ENCODE data around the gene PPP1R3F. TPM values are rescaled to one million over a fixed set of nuclear protein-coding genes. Genes with fewer than 3 reads are reported as not detected.

PPP1R3F gene
- polyA plus RNA-seq, 1 donor, result 3.3 TPM

DNA sequence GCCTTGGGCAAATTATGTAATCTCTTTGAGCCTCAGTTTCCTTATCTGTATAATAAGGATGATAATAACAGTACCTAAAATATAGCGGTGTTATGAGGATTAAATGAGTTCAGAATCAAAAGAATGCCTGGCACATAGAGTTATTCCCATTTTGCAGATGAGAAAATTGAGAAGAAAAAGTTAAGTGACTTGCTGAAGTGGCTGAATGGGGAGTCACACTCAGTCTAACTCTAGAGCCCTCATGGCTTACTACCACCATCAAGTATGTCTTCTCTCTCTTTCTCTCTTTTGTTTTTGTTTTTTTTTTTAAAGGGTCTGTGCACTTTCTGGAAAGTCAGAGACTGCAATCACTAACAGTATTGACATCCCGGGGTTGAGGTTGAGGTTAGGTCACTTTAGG, 37.1 kb upstream of the PPP1R3F start:
- Histone ChIP-seq H3K4me1 (ENCODE audit: control insufficient read depth, insufficient read depth, low read length) (no peaks in the 10 kb centered on the region), H3K36me3 (ENCODE audit: control insufficient read depth, insufficient read depth, low read length) (no peaks in the 10 kb centered on the region), H3K9me3 (ENCODE audit: control insufficient read depth, low read depth, low read length) (no peaks in the 10 kb centered on the region), H3K27me3 (ENCODE audit: control insufficient read depth, insufficient read depth, low read length) (no peaks in the 10 kb centered on the region), H3K27ac (ENCODE audit: low read length) (no peak overlapping the region), H3K4me3 (ENCODE audit: low read length) (no peak overlapping the region)
- no CpG with 5 or more reads among the region's 2 CpGs for WGBS (ENCODE audit: insufficient coverage, low lambda C conversion rate)
- DNase-seq, result no peak

- H3K9me3 ChIP-seq (ENCODE audit: control insufficient read depth, low read depth, low read length), result no peaks in the 10 kb centered on the region
- no peaks in the 10 kb centered on the region for H3K4me1 ChIP-seq (ENCODE audit: control insufficient read depth, insufficient read depth, low read length)
- no peak within 1 kb of the TSS for H3K4me3 ChIP-seq (ENCODE audit: low read length)
- H3K27me3 ChIP-seq (ENCODE audit: control insufficient read depth, insufficient read depth, low read length), result no peaks in the 10 kb centered on the region
- DNase-seq, result no peak
- no peak within 1 kb of the TSS for H3K27ac ChIP-seq (ENCODE audit: low read length)
- no CpG with 5 or more reads among the region's 9 CpGs for WGBS (ENCODE audit: insufficient coverage, low lambda C conversion rate)
- H3K36me3 ChIP-seq (ENCODE audit: control insufficient read depth, insufficient read depth, low read length), result no peaks in the 10 kb centered on the region
These were observed 36.4 kb upstream of the PPP1R3F start, which contains the start of gene CACNA1F for GRCh38 chrX:49233176-49233575. Gene CACNA1F (minus strand): TSS chrX:49233340. CDS start chrX:49233309, 31 bp downstream.

GRCh38 chrX:49233887-49234555, 35.6 kb upstream of the PPP1R3F start:
- DNase-seq, result no peak
- Histone ChIP-seq H3K27me3 (ENCODE audit: control insufficient read depth, insufficient read depth, low read length) (no peaks in the 10 kb centered on the region), H3K36me3 (ENCODE audit: control insufficient read depth, insufficient read depth, low read length) (no peaks in the 10 kb centered on the region), H3K27ac (ENCODE audit: low read length) (no peak overlapping the region), H3K4me1 (ENCODE audit: control insufficient read depth, insufficient read depth, low read length) (no peaks in the 10 kb centered on the region), H3K4me3 (ENCODE audit: low read length) (no peak overlapping the region), H3K9me3 (ENCODE audit: control insufficient read depth, low read depth, low read length) (no peaks in the 10 kb centered on the region)
- no CpG with 5 or more reads among the region's 56 CpGs for WGBS (ENCODE audit: insufficient coverage, low lambda C conversion rate)

DNA sequence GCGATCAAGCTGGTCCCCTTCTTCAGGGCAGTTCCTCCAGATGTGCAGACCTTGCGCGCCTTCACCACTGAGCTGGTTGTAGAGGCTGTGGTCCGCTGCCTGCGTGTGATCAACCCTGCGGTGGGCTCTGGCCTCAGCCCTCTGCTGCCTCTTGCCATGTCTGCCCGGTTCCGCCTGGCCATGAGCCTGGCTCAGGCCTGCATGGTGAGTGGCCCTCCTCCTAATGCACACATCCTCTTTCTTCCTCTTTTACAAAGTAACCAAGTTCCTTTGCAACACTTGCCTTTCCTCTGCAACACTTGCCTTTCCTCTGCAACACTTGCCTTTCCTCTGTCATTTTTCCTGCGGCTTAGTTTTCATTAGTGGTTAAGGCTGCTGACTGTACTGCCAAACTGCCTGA, 32.5 kb upstream of the PPP1R3F start:
- WGBS (ENCODE audit: insufficient coverage, low lambda C conversion rate), result no CpG with 5 or more reads among the region's 9 CpGs
- Histone ChIP-seq H3K27ac (ENCODE audit: low read length) (no peak overlapping the region), H3K9me3 (ENCODE audit: control insufficient read depth, low read depth, low read length) (no peaks in the 10 kb centered on the region), H3K4me1 (ENCODE audit: control insufficient read depth, insufficient read depth, low read length) (no peaks in the 10 kb centered on the region), H3K27me3 (ENCODE audit: control insufficient read depth, insufficient read depth, low read length) (no peaks in the 10 kb centered on the region), H3K4me3 (ENCODE audit: low read length) (no peak overlapping the region), H3K36me3 (ENCODE audit: control insufficient read depth, insufficient read depth, low read length) (no peaks in the 10 kb centered on the region)
- no peak for DNase-seq

- H3K27ac ChIP-seq (ENCODE audit: low read length), result no peak overlapping the region
- no peak overlapping the region for H3K4me3 ChIP-seq (ENCODE audit: low read length)
- peaks cover 9% of the 10 kb centered on the region for H3K36me3 ChIP-seq (ENCODE audit: control insufficient read depth, insufficient read depth, low read length)
- WGBS (ENCODE audit: insufficient coverage, low lambda C conversion rate), result no CpG with 5 or more reads among the region's 7 CpGs
- DNase-seq, result no peak
- H3K27me3 ChIP-seq (ENCODE audit: control insufficient read depth, insufficient read depth, low read length), result no peaks in the 10 kb centered on the region
- H3K4me1 ChIP-seq (ENCODE audit: control insufficient read depth, insufficient read depth, low read length), result no peaks in the 10 kb centered on the region
- H3K9me3 ChIP-seq (ENCODE audit: control insufficient read depth, low read depth, low read length), result no peaks in the 10 kb centered on the region
These were observed 30.9 kb upstream of the PPP1R3F start for GRCh38 chrX:49238735-49239134.

GRCh38 chrX:49242545-49243066, 27.0 kb upstream of the PPP1R3F start:
- H3K27me3 ChIP-seq (ENCODE audit: control insufficient read depth, insufficient read depth, low read length), result no peaks in the 10 kb centered on the region
- peaks cover 23% of the 10 kb centered on the region for H3K36me3 ChIP-seq (ENCODE audit: control insufficient read depth, insufficient read depth, low read length)
- no CpG with 5 or more reads among the region's 12 CpGs for WGBS (ENCODE audit: insufficient coverage, low lambda C conversion rate)
- no peak overlapping the region for H3K4me3 ChIP-seq (ENCODE audit: low read length)
- H3K4me1 ChIP-seq (ENCODE audit: control insufficient read depth, insufficient read depth, low read length), result no peaks in the 10 kb centered on the region
- no peaks in the 10 kb centered on the region for H3K9me3 ChIP-seq (ENCODE audit: control insufficient read depth, low read depth, low read length)
- no peak overlapping the region for H3K27ac ChIP-seq (ENCODE audit: low read length)
- no peak for DNase-seq

DNA sequence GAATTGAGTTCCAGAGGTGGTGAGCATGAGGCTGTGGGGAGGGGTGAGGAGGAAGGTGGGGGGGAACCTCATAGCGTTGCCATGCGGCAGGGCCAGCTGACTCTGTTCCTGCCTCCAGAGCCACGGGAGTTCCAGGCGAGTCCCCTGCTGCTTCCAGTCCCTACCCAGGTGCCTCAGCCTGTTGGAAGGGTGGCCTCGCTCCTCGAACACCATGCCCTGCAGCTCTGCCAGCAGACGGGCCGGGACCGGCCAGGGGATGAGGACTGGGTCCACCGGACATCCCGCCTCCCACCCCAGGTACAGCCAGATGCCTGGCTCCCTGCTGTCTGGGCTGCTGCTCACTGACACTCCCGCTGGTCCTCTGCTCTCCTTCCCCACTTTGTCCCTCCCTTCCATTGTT, 26.4 kb upstream of the PPP1R3F start:
- Histone ChIP-seq H3K4me3 (ENCODE audit: low read length) (no peak overlapping the region), H3K36me3 (ENCODE audit: control insufficient read depth, insufficient read depth, low read length) (peaks cover 24% of the 10 kb centered on the region), H3K27ac (ENCODE audit: low read length) (no peak overlapping the region), H3K27me3 (ENCODE audit: control insufficient read depth, insufficient read depth, low read length) (no peaks in the 10 kb centered on the region), H3K4me1 (ENCODE audit: control insufficient read depth, insufficient read depth, low read length) (no peaks in the 10 kb centered on the region), H3K9me3 (ENCODE audit: control insufficient read depth, low read depth, low read length) (no peaks in the 10 kb centered on the region)
- no peak for DNase-seq
- WGBS (ENCODE audit: insufficient coverage, low lambda C conversion rate), result no CpG with 5 or more reads among the region's 12 CpGs

DNA sequence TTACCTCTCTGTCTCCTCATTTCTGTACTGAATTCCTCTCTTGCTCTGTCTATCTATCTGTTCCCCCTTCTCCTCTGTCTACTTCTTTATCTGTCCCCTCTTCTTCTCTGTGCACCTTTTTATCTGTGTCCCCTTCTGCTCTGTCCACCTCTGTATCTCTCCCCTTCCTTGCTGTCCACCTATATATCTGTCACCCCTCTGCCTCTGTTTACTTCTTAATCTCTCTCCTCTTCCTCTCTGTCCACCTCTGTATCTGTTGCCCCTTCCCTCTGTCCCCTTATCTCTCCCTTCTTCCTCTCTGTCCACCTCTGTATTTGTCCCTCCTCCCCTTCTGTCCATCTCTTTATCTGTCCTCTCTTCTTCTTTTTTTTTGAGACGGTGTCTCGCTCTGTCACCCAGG, 25.4 kb upstream of the PPP1R3F start:
- Histone ChIP-seq H3K27ac (ENCODE audit: low read length) (no peak overlapping the region), H3K9me3 (ENCODE audit: control insufficient read depth, low read depth, low read length) (no peaks in the 10 kb centered on the region), H3K27me3 (ENCODE audit: control insufficient read depth, insufficient read depth, low read length) (no peaks in the 10 kb centered on the region), H3K4me3 (ENCODE audit: low read length) (no peak overlapping the region), H3K4me1 (ENCODE audit: control insufficient read depth, insufficient read depth, low read length) (no peaks in the 10 kb centered on the region), H3K36me3 (ENCODE audit: control insufficient read depth, insufficient read depth, low read length) (peaks cover 26% of the 10 kb centered on the region)
- WGBS (ENCODE audit: insufficient coverage, low lambda C conversion rate), result 90% methylated on average over 2 of the region's 2 CpGs
- no peak for DNase-seq

DNA sequence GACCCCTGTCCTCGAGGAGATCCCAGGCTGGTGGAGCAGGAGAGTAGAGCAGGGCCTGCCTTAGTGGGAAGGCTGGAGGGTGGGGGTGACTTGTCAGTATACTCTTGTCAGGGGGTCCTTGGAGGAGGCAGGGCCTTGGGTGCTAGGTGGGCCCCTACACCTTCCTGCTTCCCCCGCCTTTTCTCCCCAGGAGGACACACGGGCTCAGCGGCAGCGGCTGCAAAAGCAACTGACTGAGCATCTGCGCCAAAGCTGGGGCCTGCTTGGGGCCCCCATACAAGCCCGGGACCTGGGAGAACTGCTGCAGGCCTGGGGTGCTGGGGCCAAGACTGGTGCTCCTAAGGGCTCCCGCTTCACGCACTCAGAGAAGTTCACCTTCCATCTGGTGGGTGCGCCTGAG, 23.1 kb upstream of the PPP1R3F start:
- no peak for DNase-seq
- Histone ChIP-seq H3K36me3 (ENCODE audit: control insufficient read depth, insufficient read depth, low read length) (peaks cover 26% of the 10 kb centered on the region), H3K27me3 (ENCODE audit: control insufficient read depth, insufficient read depth, low read length) (no peaks in the 10 kb centered on the region), H3K4me3 (ENCODE audit: low read length) (no peak overlapping the region), H3K9me3 (ENCODE audit: control insufficient read depth, low read depth, low read length) (no peaks in the 10 kb centered on the region), H3K4me1 (ENCODE audit: control insufficient read depth, insufficient read depth, low read length) (no peaks in the 10 kb centered on the region), H3K27ac (ENCODE audit: low read length) (no peak overlapping the region)
- no CpG with 5 or more reads among the region's 10 CpGs for WGBS (ENCODE audit: insufficient coverage, low lambda C conversion rate)

DNA sequence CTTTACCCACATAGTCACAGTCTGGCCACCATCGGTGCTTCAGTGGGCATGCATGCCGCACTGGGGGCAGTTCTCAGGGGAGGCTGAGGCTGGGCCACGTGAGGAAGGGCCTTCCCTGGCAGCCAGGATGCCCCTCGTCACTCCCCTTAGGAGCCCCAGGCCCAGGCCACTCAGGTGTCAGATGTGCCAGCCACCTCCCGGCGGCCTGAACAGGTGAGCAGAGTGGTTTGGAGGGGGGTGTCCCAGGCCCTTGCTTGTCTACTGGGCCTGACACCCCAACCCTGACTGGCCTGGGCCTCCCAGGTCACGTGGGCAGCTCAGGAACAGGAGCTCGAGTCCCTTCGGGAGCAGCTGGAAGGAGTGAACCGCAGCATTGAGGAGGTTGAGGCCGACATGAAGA, 22.2 kb upstream of the PPP1R3F start:
- WGBS (ENCODE audit: insufficient coverage, low lambda C conversion rate), result no CpG with 5 or more reads among the region's 11 CpGs
- no peaks in the 10 kb centered on the region for H3K9me3 ChIP-seq (ENCODE audit: control insufficient read depth, low read depth, low read length)
- no peak overlapping the region for H3K4me3 ChIP-seq (ENCODE audit: low read length)
- H3K4me1 ChIP-seq (ENCODE audit: control insufficient read depth, insufficient read depth, low read length), result no peaks in the 10 kb centered on the region
- no peak overlapping the region for H3K27ac ChIP-seq (ENCODE audit: low read length)
- no peaks in the 10 kb centered on the region for H3K27me3 ChIP-seq (ENCODE audit: control insufficient read depth, insufficient read depth, low read length)
- DNase-seq, result no peak
- H3K36me3 ChIP-seq (ENCODE audit: control insufficient read depth, insufficient read depth, low read length), result peaks cover 26% of the 10 kb centered on the region
